Mesendoderm (in vitro differentiated cells): Measurements from ENCODE around the gene TRANK1.

Source experiments
- DNase-seq: peaks from one replicate; pipeline ENCODE4 v3.0.0; 2013
- H2AK5ac ChIP-seq: 2 replicates; pipeline ENCODE4 v1.6.1; 2013; ENCODE audit warnings: low read length, inconsistent platforms
- H2BK120ac ChIP-seq: 2 replicates; pipeline ENCODE4 v1.6.1; 2013; ENCODE audit warnings: low read depth, mild to moderate bottlenecking, low read length, moderate library complexity, mixed read lengths
- H2BK15ac ChIP-seq: replicated peaks from 2 replicates; pipeline ENCODE4 v1.6.1; 2013; ENCODE audit warnings: low read depth, mild to moderate bottlenecking, moderate library complexity
- H2BK5ac ChIP-seq: 2 replicates; pipeline ENCODE4 v1.6.1; 2013; ENCODE audit warnings: low read length, inconsistent platforms
- H3K18ac ChIP-seq: 2 replicates; pipeline ENCODE4 v1.6.1; 2013; ENCODE audit warnings: mild to moderate bottlenecking, low read length, mixed read lengths
- H3K23ac ChIP-seq: one replicate; pipeline ENCODE4 v1.6.1; 2013; ENCODE audit warnings: low read length
- H3K27ac ChIP-seq: 2 replicates; pipeline ENCODE4 v1.5.1; 2013; ENCODE audit warnings: low read depth, mild to moderate bottlenecking, inconsistent platforms, low read length, moderate library complexity
- H3K27me3 ChIP-seq: 2 replicates; pipeline ENCODE4 v1.6.1; 2013; ENCODE audit warnings: low read length, control low read depth, mild to moderate bottlenecking, inconsistent platforms; ENCODE audit not compliant: insufficient read depth, poor library complexity
- H3K36me3 ChIP-seq: 2 replicates; pipeline ENCODE4 v1.6.1; 2013; ENCODE audit warnings: low read length, inconsistent platforms; ENCODE audit not compliant: control insufficient read depth, insufficient read depth
- H3K4ac ChIP-seq: one replicate; pipeline ENCODE4 v1.6.1; 2013; ENCODE audit warnings: low read depth, mild to moderate bottlenecking, low read length, moderate library complexity
- H3K4me1 ChIP-seq: 2 replicates; pipeline ENCODE4 v1.6.1; 2013; ENCODE audit warnings: low read depth, low read length, inconsistent platforms; ENCODE audit not compliant: control insufficient read depth
- H3K4me2 ChIP-seq: 2 replicates; pipeline ENCODE4 v1.6.1; 2013; ENCODE audit warnings: low read length
- H3K4me3 ChIP-seq: 2 replicates; pipeline ENCODE4 v1.5.1; 2013; ENCODE audit warnings: mild to moderate bottlenecking, low read length
- H3K56ac ChIP-seq: one replicate; pipeline ENCODE4 v1.6.1; 2013; ENCODE audit warnings: low read length
- H3K79me1 ChIP-seq: 2 replicates; pipeline ENCODE4 v1.6.1; 2013; ENCODE audit warnings: low read length, inconsistent platforms
- H3K79me2 ChIP-seq: 2 replicates; pipeline ENCODE4 v1.6.1; 2013; ENCODE audit warnings: mild to moderate bottlenecking, low read length; ENCODE audit not compliant: control insufficient read depth, insufficient read depth
- H3K9ac ChIP-seq: 2 replicates; pipeline ENCODE4 v1.6.1; 2013; ENCODE audit warnings: low read length, inconsistent platforms
- H4K5ac ChIP-seq: one replicate; pipeline ENCODE4 v1.6.1; 2013; ENCODE audit warnings: low read length
- H4K8ac ChIP-seq: one replicate; pipeline ENCODE4 v1.6.1; 2013; ENCODE audit warnings: low read depth, mild to moderate bottlenecking, control low read depth, low read length, moderate library complexity
- WGBS: extraction: QIAGEN DNeasy Blood & Tissue Kit; methylation state at CpG from one replicate; pipeline ENCODE4 v1.1.7; 2013; ENCODE audit warnings: low lambda C conversion rate, missing lambda C conversion rate; ENCODE audit not compliant: insufficient coverage; ENCODE audit errors: extremely low coverage; 5-methylcytosine and 5-hydroxymethylcytosine counted together

Gene TRANK1

GRCh38 chr3:36859494-36859893 lies 85.4 kb downstream of the TRANK1 start:
- H2BK120ac ChIP-seq: no peak overlapping the region
- H3K36me3 ChIP-seq: no peaks in the 10 kb centered on the region
- no peak overlapping the region for H3K18ac ChIP-seq
- no peak overlapping the region for H2BK5ac ChIP-seq
- H3K56ac ChIP-seq: no peak overlapping the region
- H3K23ac ChIP-seq: no peak overlapping the region
- H3K4me3 ChIP-seq: no peak overlapping the region
- no peak overlapping the region for H2AK5ac ChIP-seq
- no peak overlapping the region for H3K9ac ChIP-seq
- no peaks in the 10 kb centered on the region for H3K79me1 ChIP-seq
- no peaks in the 10 kb centered on the region for H3K79me2 ChIP-seq
- no peaks in the 10 kb centered on the region for H3K27me3 ChIP-seq
- no peak overlapping the region for H3K27ac ChIP-seq
- H3K4me1 ChIP-seq: peaks cover 2% of the 10 kb centered on the region
- no CpG with 5 or more reads among the region's 3 CpGs for WGBS
- no peak overlapping the region for H3K4ac ChIP-seq
- H4K5ac ChIP-seq: no peak overlapping the region
- H3K4me2 ChIP-seq: no peak overlapping the region
- no peak overlapping the region for H4K8ac ChIP-seq
- no peak overlapping the region for H2BK15ac ChIP-seq
- no peak for DNase-seq

GRCh38 chr3:36852071-36852470 lies 92.8 kb downstream of the TRANK1 start:
- H3K79me2 ChIP-seq: no peaks in the 10 kb centered on the region
- WGBS: no CpG with 5 or more reads among the region's 3 CpGs
- no peaks in the 10 kb centered on the region for H3K27me3 ChIP-seq
- no peak overlapping the region for H3K4me2 ChIP-seq
- DNase-seq: no peak
- H2BK5ac ChIP-seq: no peak overlapping the region
- H3K56ac ChIP-seq: no peak overlapping the region
- H3K4ac ChIP-seq: no peak overlapping the region
- H3K18ac ChIP-seq: no peak overlapping the region
- H4K5ac ChIP-seq: no peak overlapping the region
- H2BK120ac ChIP-seq: no peak overlapping the region
- H3K27ac ChIP-seq: no peak overlapping the region
- no peak overlapping the region for H2AK5ac ChIP-seq
- no peak overlapping the region for H3K4me3 ChIP-seq
- H2BK15ac ChIP-seq: no peak overlapping the region
- no peak overlapping the region for H3K23ac ChIP-seq
- H3K9ac ChIP-seq: no peak overlapping the region
- H3K79me1 ChIP-seq: no peaks in the 10 kb centered on the region
- H3K4me1 ChIP-seq: no peaks in the 10 kb centered on the region
- no peak overlapping the region for H4K8ac ChIP-seq
- H3K36me3 ChIP-seq: no peaks in the 10 kb centered on the region

GRCh38 chr3:36850743-36851142 lies 94.1 kb downstream of the TRANK1 start:
- WGBS: no CpG with 5 or more reads among the region's 1 CpG
- no peak for DNase-seq
- Histone ChIP-seq H4K8ac (no peak overlapping the region), H3K4ac (no peak overlapping the region), H2AK5ac (no peak overlapping the region), H3K4me2 (no peak overlapping the region), H3K79me1 (no peaks in the 10 kb centered on the region), H3K79me2 (no peaks in the 10 kb centered on the region), H3K4me1 (no peaks in the 10 kb centered on the region), H2BK5ac (no peak overlapping the region), H3K36me3 (no peaks in the 10 kb centered on the region), H3K27me3 (no peaks in the 10 kb centered on the region), H3K27ac (no peak overlapping the region), H3K18ac (no peak overlapping the region), H2BK120ac (no peak overlapping the region), H3K4me3 (no peak overlapping the region), H3K23ac (no peak overlapping the region), H3K56ac (no peak overlapping the region), H3K9ac (no peak overlapping the region), H4K5ac (no peak overlapping the region), H2BK15ac (no peak overlapping the region)

GRCh38 chr3:36846406-36846805 lies 98.4 kb downstream of the TRANK1 start:
- no peak overlapping the region for H3K9ac ChIP-seq
- no peak overlapping the region for H2BK120ac ChIP-seq
- WGBS: no CpG with 5 or more reads among the region's 1 CpG
- no peak overlapping the region for H2BK5ac ChIP-seq
- no peak overlapping the region for H2AK5ac ChIP-seq
- H3K79me2 ChIP-seq: no peaks in the 10 kb centered on the region
- H3K27ac ChIP-seq: no peak overlapping the region
- no peak overlapping the region for H3K18ac ChIP-seq
- H2BK15ac ChIP-seq: no peak overlapping the region
- no peak overlapping the region for H3K4ac ChIP-seq
- no peak overlapping the region for H3K4me2 ChIP-seq
- no peaks in the 10 kb centered on the region for H3K27me3 ChIP-seq
- H3K4me3 ChIP-seq: no peak overlapping the region
- H3K4me1 ChIP-seq: no peaks in the 10 kb centered on the region
- no peaks in the 10 kb centered on the region for H3K79me1 ChIP-seq
- no peak overlapping the region for H3K56ac ChIP-seq
- no peak overlapping the region for H4K8ac ChIP-seq
- H3K23ac ChIP-seq: no peak overlapping the region
- H4K5ac ChIP-seq: no peak overlapping the region
- no peak for DNase-seq
- H3K36me3 ChIP-seq: no peaks in the 10 kb centered on the region

GRCh38 chr3:36843065-36844051 lies 101.5 kb downstream of the TRANK1 start:
- no peak overlapping the region for H4K5ac ChIP-seq
- H2BK5ac ChIP-seq: no peak overlapping the region
- no peak overlapping the region for H3K56ac ChIP-seq
- H3K79me1 ChIP-seq: no peaks in the 10 kb centered on the region
- H3K9ac ChIP-seq: no peak overlapping the region
- H3K79me2 ChIP-seq: no peaks in the 10 kb centered on the region
- H3K4ac ChIP-seq: no peak overlapping the region
- H2BK120ac ChIP-seq: no peak overlapping the region
- H3K36me3 ChIP-seq: no peaks in the 10 kb centered on the region
- H3K27me3 ChIP-seq: no peaks in the 10 kb centered on the region
- no peak overlapping the region for H3K27ac ChIP-seq
- no peak overlapping the region for H2AK5ac ChIP-seq
- no peak overlapping the region for H3K18ac ChIP-seq
- no CpG with 5 or more reads among the region's 4 CpGs for WGBS
- no peak overlapping the region for H3K23ac ChIP-seq
- DNase-seq: peak; percentile 92
- no peak overlapping the region for H2BK15ac ChIP-seq
- no peak overlapping the region for H4K8ac ChIP-seq
- no peak overlapping the region for H3K4me3 ChIP-seq
- H3K4me2 ChIP-seq: no peak overlapping the region
- no peaks in the 10 kb centered on the region for H3K4me1 ChIP-seq
